Esophagus muscularis mucosa (tissue), 4 donors: Measurements from ENCODE around the gene DIP2C.

ENCODE experiments used
- CTCF ChIP-seq, 3 experiments: fragments of 200-600 bp in 2 of 3; fragments of 450-650 bp in 1 of 3; sonication (generic) in 2 of 3; IDR thresholded peaks; one replicate each; pipeline ENCODE4 v1.5.1; 2017 to 2019; ENCODE audit warnings: antibody characterized with exemption in 3 of 3, mild to moderate bottlenecking in 2 of 3, moderate library complexity in 1 of 3
- EP300 ChIP-seq: sonication (generic); formaldehyde crosslinking; IDR thresholded peaks from one replicate; pipeline ENCODE4 v1.6.1; 2017; ENCODE audit warnings: antibody characterized with exemption
- POLR2A ChIP-seq: fragments of 450-650 bp; IDR thresholded peaks from one replicate; pipeline ENCODE4 v1.6.1; 2017; ENCODE audit warnings: antibody characterized with exemption, moderate library complexity, mild to moderate bottlenecking, low read depth
- POLR2AphosphoS5 ChIP-seq, 2 donors: sonication (generic); formaldehyde crosslinking; IDR thresholded peaks; one replicate each; pipeline ENCODE4 v1.6.1; 2017; ENCODE audit warnings: antibody characterized with exemption in 2 of 2

GRCh38 chr10:593901-594457 lies 95.5 kb downstream of the DIP2C start:
- TF ChIP-seq CTCF (IDR thresholded peaks at IDR 0.05) (no peak), POLR2A (no peak), POLR2AphosphoS5 (IDR thresholded peaks at IDR 0.05) (peak in 1 of 2 donors; percentile 14), EP300 (no peak)
